Uterus (tissue), 4 donors: ENCODE results near the gene NCAM1. TPM values are rescaled to one million over a fixed set of nuclear protein-coding genes. Genes with fewer than 3 reads are reported as not detected.

Experiments used
- DNase-seq, 2 donors: peaks; one replicate each; pipeline ENCODE4 v3.0.0-alpha.2; 2019 to 2020
- H3K27ac ChIP-seq, 2 donors: fragments of 200-600 bp; sonication (generic); 1 replicate in 1 of 2; 2 replicates in 1 of 2; pipeline ENCODE4 v1.5.1; 2016 to 2018
- H3K27me3 ChIP-seq, 2 donors: fragments of 200-600 bp; sonication (generic); one replicate each; pipeline ENCODE4 v1.5.1; 2018 to 2019; ENCODE audit warnings: control low read depth in 1 of 2
- H3K36me3 ChIP-seq, 2 donors: fragments of 200-600 bp; sonication (generic); one replicate each; pipeline ENCODE4 v1.5.1; 2019; ENCODE audit warnings: control low read depth in 1 of 2
- H3K4me1 ChIP-seq, 2 donors: fragments of 200-600 bp; sonication (generic); one replicate each; pipeline ENCODE4 v1.5.1; 2018 to 2019; ENCODE audit warnings: control low read depth in 1 of 2
- H3K4me3 ChIP-seq, 2 donors: fragments of 200-600 bp; sonication (generic); 1 replicate in 1 of 2; 2 replicates in 1 of 2; pipeline ENCODE4 v1.5.1; 2018 to 2019; ENCODE audit warnings: mild to moderate bottlenecking in 1 of 2
- H3K9me3 ChIP-seq, 2 donors: fragments of 200-600 bp; sonication (generic); one replicate each; pipeline ENCODE4 v1.5.1; 2019; ENCODE audit warnings: control low read depth in 1 of 2
- CTCF ChIP-seq, 4 experiments: fragments of 200-600 bp in 2 of 4; fragments of 450-650 bp in 2 of 4; sonication (generic) in 2 of 4; IDR thresholded peaks; one replicate each; pipeline ENCODE4 v1.5.1; 2016 to 2019; ENCODE audit warnings: antibody characterized with exemption in 4 of 4, mild to moderate bottlenecking in 2 of 4, moderate library complexity in 1 of 4
- POLR2A ChIP-seq, 2 donors: fragments of 450-650 bp; IDR thresholded peaks; one replicate each; pipeline ENCODE4 v1.6.1; 2016; ENCODE audit warnings: antibody characterized with exemption in 2 of 2, mild to moderate bottlenecking in 1 of 2, moderate library complexity in 1 of 2
- intact Hi-C: fragments of 100-400 bp; cut with DNase I; formaldehyde crosslinking; loops from one replicate; pipeline ENCODE4 v1.15.1; 2023; ENCODE audit warnings: low total_unique reads
- total RNA-seq, 4 donors: library from RNA; depleted of rRNA in 3 of 4; stranded (reverse); fragments of >200 nt in 3 of 4; gene quantifications; one replicate each; pipeline versions ENCODE4 v1.1.0 to v1.2.4, GENCODE V29; 2014 to 2023
- donor health status: DM: yes; HTN: yes; CAD: no.

NCAM1 gene
- total RNA-seq, 4 donors from 2014 or later, result 54.4 to 210 (median 171) TPM

DNA sequence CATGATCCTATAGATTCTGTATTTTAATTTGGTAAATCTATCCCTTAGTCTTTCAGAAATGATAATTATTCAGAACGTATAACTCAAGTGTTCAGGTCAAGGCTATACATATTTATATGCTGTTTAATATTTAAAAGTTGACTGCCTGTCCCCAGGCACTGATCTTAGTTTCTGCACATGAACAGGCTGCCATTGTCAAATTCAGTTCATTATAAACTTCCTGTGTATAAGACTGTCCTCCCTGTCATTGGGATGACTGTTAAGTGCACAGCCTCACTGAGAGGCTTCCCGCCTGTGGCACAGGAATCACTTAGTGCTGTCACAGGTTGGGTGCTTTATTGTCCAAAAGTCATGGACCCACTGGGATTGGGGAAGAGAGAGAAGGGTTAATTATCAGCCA is 261.0 kb downstream of the NCAM1 start:
- DNase-seq, result no peak
- intact Hi-C loops, result no loop called here
- Histone ChIP-seq H3K4me1 (no peaks in the 10 kb centered on the region), H3K27ac (no peak overlapping the region), H3K27me3 (no peaks in the 10 kb centered on the region), H3K36me3 (no peaks in the 10 kb centered on the region), H3K9me3 (no peaks in the 10 kb centered on the region), H3K4me3 (no peak overlapping the region)
- TF ChIP-seq CTCF (IDR thresholded peaks at IDR 0.05) (no peak), POLR2A (IDR thresholded peaks at IDR 0.05) (no peak)

DNA sequence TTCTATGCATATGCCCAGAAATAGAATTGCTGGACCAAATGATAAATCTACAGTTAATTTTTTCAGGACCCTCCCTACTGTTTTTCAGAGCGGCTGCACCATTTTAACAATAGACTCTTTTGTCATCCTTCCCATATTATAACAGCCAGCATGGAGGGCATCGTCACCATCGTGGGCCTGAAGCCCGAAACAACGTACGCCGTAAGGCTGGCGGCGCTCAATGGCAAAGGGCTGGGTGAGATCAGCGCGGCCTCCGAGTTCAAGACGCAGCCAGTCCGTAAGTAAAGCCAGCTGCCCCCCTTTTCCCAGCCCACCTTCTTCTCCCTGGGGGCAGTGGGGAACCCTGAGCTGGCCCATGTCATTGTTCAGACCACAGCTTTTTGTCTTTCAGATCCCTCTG is 273.7 kb downstream of the NCAM1 start:
- intact Hi-C loops, result no loop called here
- no peak for TF ChIP-seq POLR2A (IDR thresholded peaks at IDR 0.05)
- TF ChIP-seq CTCF (IDR thresholded peaks at IDR 0.05), result no peak
- Histone ChIP-seq H3K9me3 (no peaks in the 10 kb centered on the region), H3K36me3 (no peaks in the 10 kb centered on the region), H3K4me1 (no peaks in the 10 kb centered on the region), H3K27me3 (no peaks in the 10 kb centered on the region), H3K27ac (no peak overlapping the region), H3K4me3 (no peak overlapping the region)
- DNase-seq, result no peak

GRCh38 chr11:113237261-113237660 is 276.0 kb downstream of the NCAM1 start:
- intact Hi-C loops, result no loop called here

DNA sequence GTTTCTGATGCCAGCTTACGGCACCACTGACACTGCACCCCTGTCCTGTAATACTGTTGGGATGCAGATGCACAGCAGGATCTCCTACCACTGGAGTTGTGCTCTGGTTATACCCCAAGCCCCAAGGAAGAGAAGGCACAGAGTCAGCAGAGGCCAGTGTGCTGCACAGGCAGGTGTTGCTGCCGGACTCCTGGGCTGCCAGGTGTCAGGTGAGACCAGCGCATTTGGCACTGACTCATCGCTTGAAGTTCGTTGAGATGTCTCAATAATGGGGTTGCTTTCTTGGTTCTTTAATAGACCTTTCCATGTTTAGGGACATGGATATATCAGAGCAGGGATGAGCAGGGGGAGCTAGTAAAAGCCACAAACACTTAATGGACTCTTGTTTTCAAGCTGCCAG is 277.5 kb downstream of the NCAM1 start:
- H3K27ac ChIP-seq, result no peak overlapping the region
- H3K4me1 ChIP-seq, result no peaks in the 10 kb centered on the region
- intact Hi-C loops, result no loop called here
- DNase-seq, result no peak
- no peaks in the 10 kb centered on the region for H3K36me3 ChIP-seq
- no peaks in the 10 kb centered on the region for H3K9me3 ChIP-seq
- no peaks in the 10 kb centered on the region for H3K27me3 ChIP-seq
- H3K4me3 ChIP-seq, result no peak overlapping the region
- TF ChIP-seq CTCF (IDR thresholded peaks at IDR 0.05), result no peak
- TF ChIP-seq POLR2A (IDR thresholded peaks at IDR 0.05), result no peak

More at GRCh38 chr11:113237261-113237660, 276.0 kb downstream of the NCAM1 start:
- DNase-seq, result no peak
- no peaks in the 10 kb centered on the region for H3K9me3 ChIP-seq
- no peak overlapping the region for H3K27ac ChIP-seq
- TF ChIP-seq POLR2A (IDR thresholded peaks at IDR 0.05) (no peak), CTCF (IDR thresholded peaks at IDR 0.05) (no peak)
- H3K4me1 ChIP-seq, result no peaks in the 10 kb centered on the region
- no peak overlapping the region for H3K4me3 ChIP-seq
- H3K36me3 ChIP-seq, result no peaks in the 10 kb centered on the region
- H3K27me3 ChIP-seq, result no peaks in the 10 kb centered on the region

DNA sequence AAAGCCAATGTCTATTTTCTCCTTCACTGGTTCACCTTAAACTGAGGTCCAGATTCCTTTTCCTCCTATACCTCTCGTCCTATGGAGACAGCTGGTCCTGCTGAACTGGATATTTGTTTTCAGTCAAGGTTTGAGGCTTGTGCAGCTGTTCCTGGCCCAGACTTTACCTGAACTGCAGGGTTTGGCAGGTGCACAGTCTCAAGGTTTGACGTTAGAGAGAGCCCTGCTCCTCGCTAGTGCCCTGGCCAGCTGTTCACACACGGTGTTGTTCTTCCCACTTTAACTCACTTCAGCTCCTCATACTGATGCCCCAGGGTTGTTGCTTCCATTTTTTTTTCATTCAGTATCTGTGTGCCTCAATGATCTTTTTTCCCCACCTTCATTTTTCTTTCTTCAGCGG is 279.2 kb downstream of the NCAM1 start:
- H3K27ac ChIP-seq, result no peak overlapping the region
- H3K36me3 ChIP-seq, result no peaks in the 10 kb centered on the region
- H3K4me1 ChIP-seq, result no peaks in the 10 kb centered on the region
- DNase-seq, result no peak
- H3K9me3 ChIP-seq, result no peaks in the 10 kb centered on the region
- H3K27me3 ChIP-seq, result no peaks in the 10 kb centered on the region
- intact Hi-C loops, result no loop called here
- no peak overlapping the region for H3K4me3 ChIP-seq
- TF ChIP-seq CTCF (IDR thresholded peaks at IDR 0.05) (no peak), POLR2A (IDR thresholded peaks at IDR 0.05) (no peak)
